GM10248 (cell line): ENCODE results near the gene ENHO.
"Not testable (repeated sequence)": the region's sequence is repeated elsewhere in the genome, so short reads cannot be mapped to it uniquely, and the experiment has no call there.

ENCODE experiments used
- CTCF ChIA-PET: fragments of 300-600 bp; sonication (Branson Sonifier 250); formaldehyde crosslinking; extraction: SDS; loops from one replicate; lab custom pipeline; 2021; ENCODE audit warnings: antibody characterized with exemption; lab: Yijun Ruan, JAX
- POLR2A ChIA-PET: fragments of 350-650 bp; sonication (Branson Sonifier 250); formaldehyde crosslinking; extraction: SDS; loops from one replicate; lab custom pipeline; 2020; ENCODE audit warnings: antibody characterized with exemption; lab: Yijun Ruan, JAX
- DNase-seq: peaks from one replicate; pipeline ENCODE4 v3.0.0; 2012; ENCODE audit errors: extremely low spot score
- CTCF ChIP-seq: IDR thresholded peaks from 2 replicates; pipeline ENCODE4 v1.5.1; 2012; ENCODE audit warnings: mild to moderate bottlenecking, low read depth; ENCODE audit errors: extremely low read depth, missing control alignments, control extremely low read depth

The ENHO gene

GRCh38 chr9:34544035-34544434 is 21.2 kb upstream of the ENHO start:
- TF ChIP-seq CTCF = no peak
- DNase-seq = no peak
- CTCF ChIA-PET = interaction anchor here (0.9 to 1.6 kb wide), 2 partner anchors 44 to 47 kb away, joined by 3 to 5 read pairs; no protein-coding TSS in a partner anchor
- POLR2A ChIA-PET = no interaction called here

GRCh38 chr9:34541540-34541939 is 18.8 kb upstream of the ENHO start:
- TF ChIP-seq CTCF = no peak
- POLR2A ChIA-PET = no interaction called here
- no peak for DNase-seq
- CTCF ChIA-PET = no interaction called here

DNA sequence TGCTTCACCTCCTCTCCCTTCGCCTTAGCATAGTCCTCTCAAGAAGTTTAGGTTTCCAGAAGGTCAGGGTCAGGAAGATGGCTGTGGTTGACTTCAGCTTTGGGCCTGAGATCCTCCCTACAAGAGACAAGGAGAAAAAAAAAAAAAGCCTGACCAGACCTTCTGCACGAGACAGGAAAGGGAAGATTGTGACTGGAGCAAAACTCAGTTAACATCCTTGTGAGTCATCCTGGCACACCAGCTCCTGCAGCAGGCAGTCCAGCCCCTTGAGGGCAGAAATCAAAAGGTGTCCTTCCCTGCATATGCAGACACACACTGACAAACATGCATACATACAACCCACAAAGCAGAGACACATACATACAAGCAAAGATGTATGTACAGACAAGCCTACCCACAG is 18.0 kb upstream of the ENHO start:
- no peak for DNase-seq
- CTCF ChIA-PET = interaction anchor here (0.9 kb wide), 1 partner anchor 51 kb away, joined by 3 read pairs; no protein-coding TSS in a partner anchor
- no peak for TF ChIP-seq CTCF
- POLR2A ChIA-PET = no interaction called here

DNA sequence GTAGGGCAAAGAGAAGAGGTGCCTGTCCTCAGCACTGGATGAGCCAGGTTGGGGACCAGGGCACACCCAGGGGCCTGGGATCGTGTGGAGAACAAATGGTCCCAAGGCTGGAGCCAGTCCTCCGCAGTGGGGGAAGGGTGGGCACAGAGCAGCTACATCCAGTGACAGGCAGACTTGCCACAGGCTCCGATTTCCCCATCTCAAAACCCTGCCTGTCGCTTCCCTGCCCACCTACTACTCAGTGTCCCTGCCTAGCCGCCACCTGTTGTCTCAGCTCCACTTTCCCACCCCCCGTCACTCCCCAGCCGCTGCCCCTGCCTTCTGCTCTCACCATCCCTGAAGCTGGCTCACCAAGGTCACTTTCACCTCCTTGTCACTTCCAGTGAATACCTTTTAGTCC is 13.9 kb upstream of the ENHO start:
- no peak for DNase-seq
- TF ChIP-seq CTCF = no peak
- ChIA-PET POLR2A (no interaction called here), CTCF (interaction anchor here (1.0 to 1.3 kb wide), 3 partner anchors 10 to 67 kb away, joined by 4 to 5 read pairs (median 5); no protein-coding TSS in a partner anchor)

- DNase-seq, POLR2A ChIA-PET, CTCF ChIA-PET: not testable (repeated sequence)
These were observed 9.3 kb upstream of the ENHO start for GRCh38 chr9:34532041-34532440.

GRCh38 chr9:34526026-34526425 is 3.2 kb upstream of the ENHO start:
- TF ChIP-seq CTCF = no peak
- POLR2A ChIA-PET = no interaction called here
- CTCF ChIA-PET = no interaction called here
- no peak for DNase-seq

DNA sequence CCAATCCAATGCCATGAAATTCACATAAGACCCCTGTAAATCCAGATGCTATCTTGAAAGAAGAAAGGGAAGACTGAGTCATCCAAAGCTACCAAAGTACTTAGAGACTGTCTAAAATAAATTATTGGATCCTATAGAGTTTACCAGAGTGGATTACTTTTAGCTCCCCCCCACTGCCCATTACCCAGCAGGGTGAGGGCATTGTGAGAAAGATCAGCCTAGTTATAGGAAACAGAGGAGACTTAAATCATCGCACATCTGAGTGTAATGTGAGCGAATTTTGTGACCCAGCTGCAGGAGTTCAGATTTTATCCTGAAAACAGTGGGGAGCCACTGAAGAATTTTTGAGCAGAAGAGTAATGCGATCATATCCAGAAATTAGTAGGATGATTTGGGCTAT is 1.6 kb upstream of the ENHO start:
- CTCF ChIA-PET = interaction anchor here (0.7 to 1.2 kb wide), 5 partner anchors 11 to 110 kb away, joined by 3 to 5 read pairs (median 3); no protein-coding TSS in a partner anchor
- POLR2A ChIA-PET = no interaction called here
- no peak for TF ChIP-seq CTCF
- no peak for DNase-seq
